Glutamatergic neuron (in vitro differentiated cells): ENCODE measurements around the gene PLEKHG7. TPM values are rescaled to one million over a fixed set of nuclear protein-coding genes. Genes with fewer than 3 reads are reported as not detected.

Experiments used
- DNase-seq: peaks from one replicate; pipeline ENCODE4 v3.0.0; 2022
- H3K27ac Mint-ChIP-seq: one replicate; pipeline ENCODE4 v1.8.0; 2020; ENCODE audit warnings: mild to moderate bottlenecking, mixed read lengths, inconsistent platforms; ENCODE audit not compliant: unreplicated experiment
- H3K27me3 Mint-ChIP-seq: one replicate; pipeline ENCODE4 v1.8.0; 2020; ENCODE audit warnings: mild to moderate bottlenecking, moderate library complexity, mixed read lengths, inconsistent platforms; ENCODE audit not compliant: unreplicated experiment
- H3K36me3 Mint-ChIP-seq: one replicate; pipeline ENCODE4 v1.8.0; 2020; ENCODE audit warnings: mild to moderate bottlenecking, mixed read lengths, inconsistent platforms; ENCODE audit not compliant: unreplicated experiment
- H3K4me1 Mint-ChIP-seq: one replicate; pipeline ENCODE4 v1.8.0; 2020; ENCODE audit warnings: mild to moderate bottlenecking, low read depth, mixed read lengths, inconsistent platforms; ENCODE audit not compliant: unreplicated experiment
- H3K4me3 Mint-ChIP-seq: one replicate; pipeline ENCODE4 v1.8.0; 2020; ENCODE audit warnings: mild to moderate bottlenecking, mixed read lengths, inconsistent platforms; ENCODE audit not compliant: unreplicated experiment
- H3K9me3 Mint-ChIP-seq: one replicate; pipeline ENCODE4 v1.8.0; 2020; ENCODE audit warnings: mild to moderate bottlenecking, moderate library complexity, mixed read lengths, inconsistent platforms; ENCODE audit not compliant: unreplicated experiment
- CTCF ChIP-seq: fragments of 200-600 bp; sonication (generic); IDR thresholded peaks from one replicate; pipeline ENCODE4 v1.5.0; 2021; ENCODE audit not compliant: partially characterized antibody, unreplicated experiment
- total RNA-seq: library from RNA; stranded (reverse); fragmentation: NEBNext Ultra II Directional; extraction: Animal tissue kit (Norgen Biotek cat#: 25700); gene quantifications from one replicate; pipeline ENCODE4 v1.2.1, GENCODE V29; 2021; ENCODE audit not compliant: unreplicated experiment

PLEKHG7 gene
- total RNA-seq, 1 donor from 2014 or later = not detected

- H3K27ac Mint-ChIP-seq = no peak overlapping the region
Measured at GRCh38 chr12:92762773-92763172, 60.0 kb downstream of the PLEKHG7 start.

DNA sequence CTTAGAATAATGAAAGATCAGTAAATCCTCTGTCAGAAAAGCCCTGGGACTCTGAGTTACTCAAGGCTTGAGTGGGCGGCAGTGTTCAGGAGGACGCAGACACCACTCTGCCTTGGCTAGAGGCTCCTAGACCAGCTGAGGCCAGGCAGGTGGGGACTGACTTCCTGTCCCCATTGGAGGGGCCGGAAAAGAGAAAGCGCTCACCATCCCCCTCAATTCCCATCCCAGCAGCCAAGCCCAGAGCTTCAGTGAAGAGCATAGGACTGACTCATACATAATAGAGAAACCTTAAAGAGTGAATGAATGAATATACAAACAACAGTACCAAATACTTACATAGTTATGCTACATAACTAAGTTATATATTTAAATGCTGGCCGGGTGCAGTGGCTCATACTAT lies 62.0 kb downstream of the PLEKHG7 start:
- no peaks in the 10 kb centered on the region for H3K27me3 Mint-ChIP-seq
- no peak overlapping the region for H3K27ac Mint-ChIP-seq
- H3K9me3 Mint-ChIP-seq = no peaks in the 10 kb centered on the region
- no peaks in the 10 kb centered on the region for H3K36me3 Mint-ChIP-seq
- no peak for TF ChIP-seq CTCF
- no peak overlapping the region for H3K4me3 Mint-ChIP-seq
- DNase-seq = peak; percentile 24
- no peaks in the 10 kb centered on the region for H3K4me1 Mint-ChIP-seq

More at GRCh38 chr12:92762773-92763172, 60.0 kb downstream of the PLEKHG7 start:
- H3K9me3 Mint-ChIP-seq = no peaks in the 10 kb centered on the region
- H3K36me3 Mint-ChIP-seq = no peaks in the 10 kb centered on the region
- no peak for DNase-seq
- H3K27me3 Mint-ChIP-seq = peaks cover 3% of the 10 kb centered on the region
- TF ChIP-seq CTCF = no peak
- no peaks in the 10 kb centered on the region for H3K4me1 Mint-ChIP-seq
- H3K4me3 Mint-ChIP-seq = no peak overlapping the region

DNA sequence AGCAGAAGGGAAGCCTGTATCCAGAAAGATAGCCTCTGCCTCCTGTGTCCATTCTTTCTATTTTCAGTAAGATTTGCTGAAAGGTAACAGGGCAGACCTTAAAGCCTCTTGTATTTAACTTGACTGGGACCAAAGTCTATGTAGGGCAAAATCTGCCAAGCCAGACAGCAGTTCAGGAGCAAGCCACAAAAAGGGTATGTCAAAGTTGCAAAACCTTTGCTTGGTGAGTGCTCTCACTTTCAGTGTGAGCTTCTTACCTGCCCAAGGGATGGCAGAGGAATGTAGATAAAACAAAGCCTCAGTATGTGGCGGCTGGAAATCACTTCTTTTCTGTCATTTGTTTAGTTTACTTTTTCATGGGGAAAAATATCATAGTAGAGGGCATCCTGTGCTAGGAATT lies 63.1 kb downstream of the PLEKHG7 start:
- Mint-ChIP-seq H3K4me1 (no peaks in the 10 kb centered on the region), H3K27ac (no peak overlapping the region), H3K36me3 (no peaks in the 10 kb centered on the region), H3K27me3 (no peaks in the 10 kb centered on the region), H3K9me3 (no peaks in the 10 kb centered on the region), H3K4me3 (no peak overlapping the region)
- no peak for DNase-seq
- no peak for TF ChIP-seq CTCF

GRCh38 chr12:92769124-92769901 lies 66.5 kb downstream of the PLEKHG7 start:
- H3K27ac Mint-ChIP-seq = no peak overlapping the region
- no peaks in the 10 kb centered on the region for H3K9me3 Mint-ChIP-seq
- no peak for DNase-seq
- no peaks in the 10 kb centered on the region for H3K4me1 Mint-ChIP-seq
- no peak for TF ChIP-seq CTCF
- H3K27me3 Mint-ChIP-seq = no peaks in the 10 kb centered on the region
- H3K4me3 Mint-ChIP-seq = no peak overlapping the region
- no peaks in the 10 kb centered on the region for H3K36me3 Mint-ChIP-seq

DNA sequence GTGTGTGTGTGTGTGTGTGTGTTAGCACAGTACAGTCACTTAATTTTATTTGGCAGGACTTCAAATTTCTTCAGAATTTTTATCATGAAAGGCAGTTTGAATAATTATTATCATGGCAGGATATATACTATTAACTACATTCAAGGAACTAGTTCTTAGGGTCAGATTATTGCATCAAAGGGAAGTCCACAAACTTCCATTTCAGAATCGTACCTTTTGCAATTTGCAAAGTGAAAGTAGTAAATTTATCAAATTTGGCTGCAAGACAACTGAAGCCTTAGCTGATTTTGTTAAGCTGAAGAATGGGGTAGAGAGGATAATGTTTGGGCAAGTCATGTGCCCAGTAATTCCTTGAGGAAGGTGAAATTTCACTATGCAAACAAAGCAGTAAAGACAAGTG lies 68.2 kb downstream of the PLEKHG7 start:
- no peaks in the 10 kb centered on the region for H3K27me3 Mint-ChIP-seq
- H3K36me3 Mint-ChIP-seq = no peaks in the 10 kb centered on the region
- no peak overlapping the region for H3K27ac Mint-ChIP-seq
- no peak for DNase-seq
- no peak for TF ChIP-seq CTCF
- no peaks in the 10 kb centered on the region for H3K9me3 Mint-ChIP-seq
- no peak overlapping the region for H3K4me3 Mint-ChIP-seq
- H3K4me1 Mint-ChIP-seq = no peaks in the 10 kb centered on the region
